ENCODE measurements around the gene ZMYND10. TPM values are rescaled to one million over a fixed set of nuclear protein-coding genes. Genes with fewer than 3 reads are reported as not detected.

ZMYND10 gene
- total RNA-seq, 1 experiment from 2014 or later: 0.74 TPM

DNA sequence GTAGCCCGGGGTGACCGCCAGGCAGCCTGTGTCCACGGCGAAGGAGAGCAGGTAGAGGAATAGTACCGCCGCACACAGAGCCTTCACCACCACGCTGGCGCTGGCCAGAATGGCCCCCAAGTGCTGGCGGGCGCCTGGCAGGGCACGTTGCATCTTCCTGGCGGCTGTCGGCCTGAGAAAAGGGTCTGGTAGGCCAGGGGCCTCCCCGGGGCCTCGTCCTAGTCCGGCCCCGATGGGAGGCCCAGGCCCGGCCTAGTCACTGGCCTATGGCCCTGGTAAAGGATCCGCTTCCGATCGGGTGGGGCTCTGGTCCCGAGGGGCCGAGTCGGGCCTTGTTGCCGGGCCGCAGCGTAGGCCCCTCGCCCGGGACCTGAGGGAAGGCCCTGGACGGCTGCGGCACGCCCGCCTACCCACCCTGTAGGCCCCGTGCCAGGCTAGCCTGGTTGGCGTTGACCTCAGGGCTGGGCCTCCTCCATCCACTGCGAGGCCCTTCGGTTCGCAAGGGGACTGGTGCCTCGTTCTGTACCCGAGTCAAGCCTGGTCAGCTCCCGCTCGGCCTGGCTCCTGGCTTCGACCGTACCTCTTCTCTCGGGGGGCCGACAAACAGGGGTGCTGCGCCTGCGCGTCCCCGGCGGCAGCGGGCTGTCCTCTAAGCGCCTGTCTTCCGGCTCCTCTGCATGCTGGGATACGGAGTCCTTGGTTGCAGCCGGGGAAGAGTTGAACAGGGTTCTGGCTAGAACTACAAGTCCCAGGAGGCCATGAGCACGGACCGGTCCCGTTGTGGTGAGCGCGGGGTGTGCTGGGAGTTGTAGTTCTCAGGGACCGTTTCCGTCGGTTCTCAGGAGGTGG lies 13.6 kb upstream of the ZMYND10 start, which contains the start of gene TMEM115 (continued):
- TF ChIP-seq, protein P1, sequence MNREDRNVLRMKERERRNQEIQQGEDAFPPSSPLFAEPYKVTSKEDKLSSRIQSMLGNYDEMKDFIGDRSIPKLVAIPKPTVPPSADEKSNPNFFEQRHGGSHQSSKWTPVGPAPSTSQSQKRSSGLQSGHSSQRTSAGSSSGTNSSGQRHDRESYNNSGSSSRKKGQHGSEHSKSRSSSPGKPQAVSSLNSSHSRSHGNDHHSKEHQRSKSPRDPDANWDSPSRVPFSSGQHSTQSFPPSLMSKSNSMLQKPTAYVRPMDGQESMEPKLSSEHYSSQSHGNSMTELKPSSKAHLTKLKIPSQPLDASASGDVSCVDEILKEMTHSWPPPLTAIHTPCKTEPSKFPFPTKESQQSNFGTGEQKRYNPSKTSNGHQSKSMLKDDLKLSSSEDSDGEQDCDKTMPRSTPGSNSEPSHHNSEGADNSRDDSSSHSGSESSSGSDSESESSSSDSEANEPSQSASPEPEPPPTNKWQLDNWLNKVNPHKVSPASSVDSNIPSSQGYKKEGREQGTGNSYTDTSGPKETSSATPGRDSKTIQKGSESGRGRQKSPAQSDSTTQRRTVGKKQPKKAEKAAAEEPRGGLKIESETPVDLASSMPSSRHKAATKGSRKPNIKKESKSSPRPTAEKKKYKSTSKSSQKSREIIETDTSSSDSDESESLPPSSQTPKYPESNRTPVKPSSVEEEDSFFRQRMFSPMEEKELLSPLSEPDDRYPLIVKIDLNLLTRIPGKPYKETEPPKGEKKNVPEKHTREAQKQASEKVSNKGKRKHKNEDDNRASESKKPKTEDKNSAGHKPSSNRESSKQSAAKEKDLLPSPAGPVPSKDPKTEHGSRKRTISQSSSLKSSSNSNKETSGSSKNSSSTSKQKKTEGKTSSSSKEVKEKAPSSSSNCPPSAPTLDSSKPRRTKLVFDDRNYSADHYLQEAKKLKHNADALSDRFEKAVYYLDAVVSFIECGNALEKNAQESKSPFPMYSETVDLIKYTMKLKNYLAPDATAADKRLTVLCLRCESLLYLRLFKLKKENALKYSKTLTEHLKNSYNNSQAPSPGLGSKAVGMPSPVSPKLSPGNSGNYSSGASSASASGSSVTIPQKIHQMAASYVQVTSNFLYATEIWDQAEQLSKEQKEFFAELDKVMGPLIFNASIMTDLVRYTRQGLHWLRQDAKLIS (CRISPR knock-in tag; IDR thresholded peaks at IDR 0.05; ENCODE audit: borderline replicate concordance): no peak
- no peak for TF ChIP-seq JUN (CRISPR knock-in tag; IDR thresholded peaks at IDR 0.05)
- no peak for TF ChIP-seq NR2C2 (CRISPR knock-in tag; IDR thresholded peaks at IDR 0.05)
- TF ChIP-seq ATF1 (CRISPR knock-in tag; IDR thresholded peaks at IDR 0.05): no peak
- TF ChIP-seq, protein P2, sequence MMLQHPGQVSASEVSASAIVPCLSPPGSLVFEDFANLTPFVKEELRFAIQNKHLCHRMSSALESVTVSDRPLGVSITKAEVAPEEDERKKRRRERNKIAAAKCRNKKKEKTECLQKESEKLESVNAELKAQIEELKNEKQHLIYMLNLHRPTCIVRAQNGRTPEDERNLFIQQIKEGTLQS (CRISPR knock-in tag; conservative IDR thresholded peaks at IDR 0.05): no peak
- TF ChIP-seq TEAD1 (CRISPR knock-in tag; IDR thresholded peaks at IDR 0.05): peak; percentile 25; the same call in 1 of the 2 replicates
- TF ChIP-seq, protein P3, sequence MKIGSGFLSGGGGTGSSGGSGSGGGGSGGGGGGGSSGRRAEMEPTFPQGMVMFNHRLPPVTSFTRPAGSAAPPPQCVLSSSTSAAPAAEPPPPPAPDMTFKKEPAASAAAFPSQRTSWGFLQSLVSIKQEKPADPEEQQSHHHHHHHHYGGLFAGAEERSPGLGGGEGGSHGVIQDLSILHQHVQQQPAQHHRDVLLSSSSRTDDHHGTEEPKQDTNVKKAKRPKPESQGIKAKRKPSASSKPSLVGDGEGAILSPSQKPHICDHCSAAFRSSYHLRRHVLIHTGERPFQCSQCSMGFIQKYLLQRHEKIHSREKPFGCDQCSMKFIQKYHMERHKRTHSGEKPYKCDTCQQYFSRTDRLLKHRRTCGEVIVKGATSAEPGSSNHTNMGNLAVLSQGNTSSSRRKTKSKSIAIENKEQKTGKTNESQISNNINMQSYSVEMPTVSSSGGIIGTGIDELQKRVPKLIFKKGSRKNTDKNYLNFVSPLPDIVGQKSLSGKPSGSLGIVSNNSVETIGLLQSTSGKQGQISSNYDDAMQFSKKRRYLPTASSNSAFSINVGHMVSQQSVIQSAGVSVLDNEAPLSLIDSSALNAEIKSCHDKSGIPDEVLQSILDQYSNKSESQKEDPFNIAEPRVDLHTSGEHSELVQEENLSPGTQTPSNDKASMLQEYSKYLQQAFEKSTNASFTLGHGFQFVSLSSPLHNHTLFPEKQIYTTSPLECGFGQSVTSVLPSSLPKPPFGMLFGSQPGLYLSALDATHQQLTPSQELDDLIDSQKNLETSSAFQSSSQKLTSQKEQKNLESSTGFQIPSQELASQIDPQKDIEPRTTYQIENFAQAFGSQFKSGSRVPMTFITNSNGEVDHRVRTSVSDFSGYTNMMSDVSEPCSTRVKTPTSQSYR (CRISPR knock-in tag; IDR thresholded peaks at IDR 0.05): no peak
- TF ChIP-seq IRF2 (CRISPR knock-in tag; IDR thresholded peaks at IDR 0.05; ENCODE audit: borderline replicate concordance, low read depth): no peak
- no peak for TF ChIP-seq GRHL2 (CRISPR knock-in tag; IDR thresholded peaks at IDR 0.05; ENCODE audit: insufficient replicate concordance, severe bottlenecking)
- TF ChIP-seq RORB (CRISPR knock-in tag; IDR thresholded peaks at IDR 0.05): no peak
- TF ChIP-seq SOX15 (CRISPR knock-in tag; IDR thresholded peaks at IDR 0.05): no peak
- TF ChIP-seq, protein P4, sequence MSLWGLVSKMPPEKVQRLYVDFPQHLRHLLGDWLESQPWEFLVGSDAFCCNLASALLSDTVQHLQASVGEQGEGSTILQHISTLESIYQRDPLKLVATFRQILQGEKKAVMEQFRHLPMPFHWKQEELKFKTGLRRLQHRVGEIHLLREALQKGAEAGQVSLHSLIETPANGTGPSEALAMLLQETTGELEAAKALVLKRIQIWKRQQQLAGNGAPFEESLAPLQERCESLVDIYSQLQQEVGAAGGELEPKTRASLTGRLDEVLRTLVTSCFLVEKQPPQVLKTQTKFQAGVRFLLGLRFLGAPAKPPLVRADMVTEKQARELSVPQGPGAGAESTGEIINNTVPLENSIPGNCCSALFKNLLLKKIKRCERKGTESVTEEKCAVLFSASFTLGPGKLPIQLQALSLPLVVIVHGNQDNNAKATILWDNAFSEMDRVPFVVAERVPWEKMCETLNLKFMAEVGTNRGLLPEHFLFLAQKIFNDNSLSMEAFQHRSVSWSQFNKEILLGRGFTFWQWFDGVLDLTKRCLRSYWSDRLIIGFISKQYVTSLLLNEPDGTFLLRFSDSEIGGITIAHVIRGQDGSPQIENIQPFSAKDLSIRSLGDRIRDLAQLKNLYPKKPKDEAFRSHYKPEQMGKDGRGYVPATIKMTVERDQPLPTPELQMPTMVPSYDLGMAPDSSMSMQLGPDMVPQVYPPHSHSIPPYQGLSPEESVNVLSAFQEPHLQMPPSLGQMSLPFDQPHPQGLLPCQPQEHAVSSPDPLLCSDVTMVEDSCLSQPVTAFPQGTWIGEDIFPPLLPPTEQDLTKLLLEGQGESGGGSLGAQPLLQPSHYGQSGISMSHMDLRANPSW (CRISPR knock-in tag; conservative IDR thresholded peaks at IDR 0.05; ENCODE audit: low read depth): no peak
- TF ChIP-seq, protein P5, sequence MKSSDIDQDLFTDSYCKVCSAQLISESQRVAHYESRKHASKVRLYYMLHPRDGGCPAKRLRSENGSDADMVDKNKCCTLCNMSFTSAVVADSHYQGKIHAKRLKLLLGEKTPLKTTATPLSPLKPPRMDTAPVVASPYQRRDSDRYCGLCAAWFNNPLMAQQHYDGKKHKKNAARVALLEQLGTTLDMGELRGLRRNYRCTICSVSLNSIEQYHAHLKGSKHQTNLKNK (CRISPR knock-in tag; IDR thresholded peaks at IDR 0.05): no peak
- TF ChIP-seq ZNF396 (CRISPR knock-in tag; IDR thresholded peaks at IDR 0.05; ENCODE audit: borderline replicate concordance): no peak
- peak; percentile 71; the same call in 1 of the 2 replicates for TF ChIP-seq MYBL2 (CRISPR knock-in tag; IDR thresholded peaks at IDR 0.05)
- no peak for TF ChIP-seq ZNF317 (CRISPR knock-in tag; IDR thresholded peaks at IDR 0.05; ENCODE audit: borderline replicate concordance, low read depth)
- TF ChIP-seq CREM (CRISPR knock-in tag; IDR thresholded peaks at IDR 0.05): peak; percentile 83
- no peak for TF ChIP-seq PRRX2 (CRISPR knock-in tag; IDR thresholded peaks at IDR 0.05)
- no peak for TF ChIP-seq ZNF232 (CRISPR knock-in tag; IDR thresholded peaks at IDR 0.05)
- TF ChIP-seq ZNF138 (CRISPR knock-in tag; conservative IDR thresholded peaks at IDR 0.05): no peak
- no peak for TF ChIP-seq ZNF219 (CRISPR knock-in tag; IDR thresholded peaks at IDR 0.05; ENCODE audit: borderline replicate concordance)
- TF ChIP-seq, protein P6, sequence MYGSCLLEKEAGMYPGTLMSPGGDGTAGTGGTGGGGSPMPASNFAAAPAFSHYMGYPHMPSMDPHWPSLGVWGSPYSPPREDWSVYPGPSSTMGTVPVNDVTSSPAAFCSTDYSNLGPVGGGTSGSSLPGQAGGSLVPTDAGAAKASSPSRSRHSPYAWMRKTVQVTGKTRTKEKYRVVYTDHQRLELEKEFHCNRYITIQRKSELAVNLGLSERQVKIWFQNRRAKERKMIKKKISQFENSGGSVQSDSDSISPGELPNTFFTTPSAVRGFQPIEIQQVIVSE (CRISPR knock-in tag; IDR thresholded peaks at IDR 0.05; ENCODE audit: borderline replicate concordance): no peak
- TF ChIP-seq, protein P7, sequence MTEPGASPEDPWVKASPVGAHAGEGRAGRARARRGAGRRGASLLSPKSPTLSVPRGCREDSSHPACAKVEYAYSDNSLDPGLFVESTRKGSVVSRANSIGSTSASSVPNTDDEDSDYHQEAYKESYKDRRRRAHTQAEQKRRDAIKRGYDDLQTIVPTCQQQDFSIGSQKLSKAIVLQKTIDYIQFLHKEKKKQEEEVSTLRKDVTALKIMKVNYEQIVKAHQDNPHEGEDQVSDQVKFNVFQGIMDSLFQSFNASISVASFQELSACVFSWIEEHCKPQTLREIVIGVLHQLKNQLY (CRISPR knock-in tag; IDR thresholded peaks at IDR 0.05): no peak
- TF ChIP-seq ETV6 (CRISPR knock-in tag; IDR thresholded peaks at IDR 0.05): peak; percentile 46; the same call in 1 of the 2 replicates
- TF ChIP-seq, protein P8, sequence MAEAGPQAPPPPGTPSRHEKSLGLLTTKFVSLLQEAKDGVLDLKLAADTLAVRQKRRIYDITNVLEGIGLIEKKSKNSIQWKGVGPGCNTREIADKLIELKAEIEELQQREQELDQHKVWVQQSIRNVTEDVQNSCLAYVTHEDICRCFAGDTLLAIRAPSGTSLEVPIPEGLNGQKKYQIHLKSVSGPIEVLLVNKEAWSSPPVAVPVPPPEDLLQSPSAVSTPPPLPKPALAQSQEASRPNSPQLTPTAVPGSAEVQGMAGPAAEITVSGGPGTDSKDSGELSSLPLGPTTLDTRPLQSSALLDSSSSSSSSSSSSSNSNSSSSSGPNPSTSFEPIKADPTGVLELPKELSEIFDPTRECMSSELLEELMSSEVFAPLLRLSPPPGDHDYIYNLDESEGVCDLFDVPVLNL (CRISPR knock-in tag; IDR thresholded peaks at IDR 0.05; ENCODE audit: borderline replicate concordance, low read depth): no peak
- TF ChIP-seq ZNF671 (CRISPR knock-in tag; IDR thresholded peaks at IDR 0.05): no peak
- no peak for TF ChIP-seq JAZF1 (CRISPR knock-in tag; IDR thresholded peaks at IDR 0.05)

Measured in WTC11 (cell line).